NB4 (cell line): Measurements from ENCODE around the gene APC.
A peak's percentile ranks its signal among the peaks of the same experiment; 100 is the strongest.

ENCODE experiments used
- DNase-seq: peaks from one replicate; pipeline ENCODE4 v3.0.0; 2010; ENCODE audit warnings: low read depth
- H3K4me3 ChIP-seq: one replicate; pipeline ENCODE4 v1.5.1; 2011; ENCODE audit warnings: mild to moderate bottlenecking, low read depth, low read length, moderate library complexity
- CTCF ChIP-seq: IDR thresholded peaks from one replicate; pipeline ENCODE4 v1.5.1; 2012; ENCODE audit warnings: low read depth, low read length
- MYC ChIP-seq: IDR thresholded peaks from 2 replicates; pipeline ENCODE4 v1.6.1; 2011; ENCODE audit warnings: low read depth, low read length
- POLR2A ChIP-seq: IDR thresholded peaks from 2 replicates; pipeline ENCODE4 v1.6.1; 2011; ENCODE audit warnings: mild to moderate bottlenecking; ENCODE audit not compliant: insufficient read length; ENCODE audit errors: extremely low read depth
- TF ChIP-seq, protein P1 (sequence below): IDR thresholded peaks from 2 replicates; pipeline ENCODE4 v1.6.1; 2011; ENCODE audit warnings: low read depth, low read length

APC gene

GRCh38 chr5:112697833-112698232 is 39.9 kb upstream of the APC start:
- no peak for DNase-seq
- no peak overlapping the region for H3K4me3 ChIP-seq
- TF ChIP-seq, protein P1, sequence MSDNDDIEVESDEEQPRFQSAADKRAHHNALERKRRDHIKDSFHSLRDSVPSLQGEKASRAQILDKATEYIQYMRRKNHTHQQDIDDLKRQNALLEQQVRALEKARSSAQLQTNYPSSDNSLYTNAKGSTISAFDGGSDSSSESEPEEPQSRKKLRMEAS: no peak
- TF ChIP-seq MYC: no peak
- no peak for TF ChIP-seq CTCF
- no peak for TF ChIP-seq POLR2A

DNA sequence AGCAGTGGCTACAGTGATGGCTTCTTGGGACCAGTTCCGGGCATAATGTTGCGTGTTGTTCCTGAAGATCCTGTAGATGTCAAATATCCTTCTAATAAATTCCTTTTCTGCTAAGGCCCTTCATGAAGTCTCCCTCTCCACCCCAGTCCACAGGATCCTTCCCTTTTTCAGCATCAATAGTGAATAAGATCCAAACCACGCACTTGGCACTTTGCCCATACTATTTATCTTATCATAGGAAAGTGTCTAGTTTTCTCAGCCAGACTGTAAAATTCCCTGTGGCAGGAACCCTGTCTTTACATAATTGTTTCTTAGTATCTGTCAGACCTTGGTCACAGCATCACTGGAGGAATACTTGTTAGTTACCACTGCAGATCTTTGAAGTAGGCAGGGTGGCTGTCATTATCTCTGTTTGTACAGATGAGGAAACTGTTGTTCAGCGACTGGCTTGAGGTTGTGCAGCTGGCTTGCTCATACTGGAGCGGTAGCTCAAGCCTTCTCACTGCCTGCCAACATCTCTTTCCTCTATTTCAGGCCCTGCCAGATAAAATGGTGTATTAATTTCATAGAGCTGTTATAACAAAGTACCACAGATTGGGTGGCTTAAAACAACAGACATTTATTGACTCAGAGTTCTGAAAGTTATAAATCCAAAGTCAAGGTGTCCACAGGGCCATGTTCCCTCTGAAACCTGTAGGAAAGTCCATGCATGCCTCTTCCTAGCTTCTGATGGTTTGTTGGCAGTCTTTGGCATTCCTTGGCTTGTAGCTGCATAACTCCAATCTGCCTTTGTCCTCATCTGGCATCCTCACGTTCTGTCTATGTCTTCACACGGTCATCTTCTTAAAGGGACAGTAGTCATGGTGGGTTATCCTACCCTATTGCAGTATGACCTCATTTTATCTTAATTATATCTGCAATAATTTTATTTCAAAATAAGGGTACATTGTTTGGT is 33.5 kb upstream of the APC start:
- TF ChIP-seq POLR2A (no peak), CTCF (no peak), MYC (no peak)
- TF ChIP-seq, protein P1: no peak
- no peak for DNase-seq
- no peak overlapping the region for H3K4me3 ChIP-seq

GRCh38 chr5:112706446-112707016 is 31.2 kb upstream of the APC start:
- no peak overlapping the region for H3K4me3 ChIP-seq
- TF ChIP-seq, protein P1: no peak
- no peak for TF ChIP-seq MYC
- no peak for TF ChIP-seq CTCF
- no peak for TF ChIP-seq POLR2A
- no peak for DNase-seq

DNA sequence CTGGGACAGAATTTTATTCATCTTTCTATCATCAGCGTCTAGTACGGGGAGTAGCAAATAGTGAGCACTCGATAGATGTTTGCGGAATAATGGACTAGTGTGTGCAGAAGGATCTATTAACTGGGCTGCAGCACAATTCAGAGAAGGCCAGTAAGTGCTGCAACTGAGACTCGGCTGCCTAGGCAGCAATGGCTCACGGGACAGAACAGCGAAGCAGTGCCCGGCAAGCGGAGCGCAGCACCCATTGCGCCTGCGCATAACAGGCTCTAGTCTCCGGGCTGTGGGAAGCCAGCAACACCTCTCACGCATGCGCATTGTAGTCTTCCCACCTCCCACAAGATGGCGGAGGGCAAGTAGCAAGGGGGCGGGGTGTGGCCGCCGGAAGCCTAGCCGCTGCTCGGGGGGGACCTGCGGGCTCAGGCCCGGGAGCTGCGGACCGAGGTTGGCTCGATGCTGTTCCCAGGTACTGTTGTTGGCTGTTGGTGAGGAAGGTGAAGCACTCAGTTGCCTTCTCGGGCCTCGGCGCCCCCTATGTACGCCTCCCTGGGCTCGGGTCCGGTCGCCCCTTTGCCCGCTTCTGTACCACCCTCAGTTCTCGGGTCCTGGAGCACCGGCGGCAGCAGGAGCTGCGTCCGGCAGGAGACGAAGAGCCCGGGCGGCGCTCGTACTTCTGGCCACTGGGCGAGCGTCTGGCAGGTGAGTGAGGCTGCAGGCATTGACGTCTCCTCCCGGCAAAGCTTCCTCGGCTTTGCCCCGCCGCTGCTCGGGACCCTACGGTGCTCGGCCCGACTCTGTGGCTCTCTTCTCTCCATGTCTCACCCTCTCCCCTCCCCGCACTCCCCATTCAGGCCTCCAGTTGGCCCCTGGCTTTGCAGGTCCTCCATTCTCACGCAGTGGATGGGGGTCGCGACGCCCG is 30.2 kb upstream of the APC start:
- peak overlapping the region; percentile 85 for H3K4me3 ChIP-seq
- TF ChIP-seq CTCF (no peak), POLR2A (peak; percentile 83), MYC (0 out of 2 replicates have a peak, but pooled peaks have one; percentile 7)
- TF ChIP-seq, protein P1: 0 out of 2 replicates have a peak, but pooled peaks have one; percentile 44
- peak; percentile 96 for DNase-seq

GRCh38 chr5:112708103-112708622 is 29.5 kb upstream of the APC start:
- H3K4me3 ChIP-seq: peak overlapping the region; percentile 85
- DNase-seq: no peak
- TF ChIP-seq, protein P1: no peak
- TF ChIP-seq POLR2A (no peak), CTCF (no peak), MYC (no peak)
